Measurements from ENCODE around the gene ESAM. TPM values are rescaled to one million over a fixed set of nuclear protein-coding genes. Genes with fewer than 3 reads are reported as not detected.

Gene ESAM
- total and polyA plus RNA-seq, 2 of the 8 experiments (the other 6 are each of a cell fraction or from before 2014, with no cell fraction given): 0.09 TPM; not detected in 1

GRCh38 chr11:124753624-124754023, 8.5 kb downstream of the ESAM start:
- H3K4me1 ChIP-seq (replicated peaks in 1 of 4; ENCODE audit: control insufficient read depth in 3 of 4, insufficient read depth in 4 of 4, low read length in 3 of 4): peaks cover 6 to 33% (median 11%) of the 10 kb centered on the region in 4 experiments
- 75% methylated on average over 6 of the region's 7 CpGs; no CpG with 5 or more reads in 1 of the 2 experiments for WGBS, 2 experiments (ENCODE audit: extremely low coverage in 1 of 2, insufficient coverage in 1 of 2, insufficient read length in 1 of 2, insufficient replicate concordance in 2 of 2, low coverage in 1 of 2, low lambda C conversion rate in 2 of 2, missing lambda C conversion rate in 1 of 2)
- H3K4ac ChIP-seq (replicated peaks; ENCODE audit: insufficient read length, low read depth, low read length): no peak overlapping the region
- no peak overlapping the region for H3K18ac ChIP-seq (ENCODE audit: extremely low read depth, low read length)
- CTCF ChIA-PET (ENCODE audit: partially characterized antibody): interaction anchor here (0.8 to 28.0 kb wide), 13 partner anchors 14 to 114 kb away, joined by 3 to 382 read pairs (median 4); partner anchors contain the start of genes NRGN and ROBO3
- no peak overlapping the region for H2AFZ ChIP-seq (ENCODE audit: low read length)
- peaks cover 7 to 18% of the 10 kb centered on the region in 2 experiments for H4K20me1 ChIP-seq (replicated peaks in 1 of 2; ENCODE audit: control insufficient read depth in 1 of 2, insufficient read depth in 2 of 2, low read length in 2 of 2)
- POLR2A ChIA-PET (ENCODE audit: partially characterized antibody): interaction anchor here (1.0 to 2.5 kb wide), 3 partner anchors 9 to 13 kb away, joined by 3 to 11 read pairs (median 4); partner anchors contain the start of gene ESAM
- no peak overlapping the region for H3K14ac ChIP-seq (ENCODE audit: insufficient read length)
- no peak overlapping the region for H4K5ac ChIP-seq (ENCODE audit: insufficient read length, low read depth, low read length)
- H2BK12ac ChIP-seq (ENCODE audit: low read depth, low read length): 0 out of 2 replicates have a peak overlapping the region, but pooled peaks have one; percentile 3
- DNase-seq (ENCODE audit: low read depth in 1 of 2, low spot score in 2 of 2): no peak
- H3K4me2 ChIP-seq (ENCODE audit: insufficient read depth in 1 of 2, low read depth in 2 of 2, low read length in 2 of 2): no peak overlapping the region
- H3K79me2 ChIP-seq (ENCODE audit: control insufficient read depth in 1 of 2, insufficient read depth in 2 of 2, low read length in 2 of 2): no peaks in the 10 kb centered on the region
- no peak overlapping the region for H4K8ac ChIP-seq (ENCODE audit: extremely low read depth, insufficient read depth, low read length)
- H3K79me1 ChIP-seq (ENCODE audit: low read depth, low read length): no peaks in the 10 kb centered on the region
- H3K4me3 ChIP-seq (ENCODE audit: extremely low read depth in 1 of 4, insufficient read depth in 2 of 4, low read depth in 3 of 4, low read length in 4 of 4): no peak overlapping the region
- H3K23me2 ChIP-seq (ENCODE audit: low read depth, low read length): peaks cover 4% of the 10 kb centered on the region; the same call in 1 of the 2 replicates
- no peaks in the 10 kb centered on the region for H3K36me3 ChIP-seq (ENCODE audit: control insufficient read depth in 2 of 4, insufficient read depth in 4 of 4, low read length in 3 of 4)
- H2BK5ac ChIP-seq (ENCODE audit: low read depth, low read length): no peak overlapping the region
- H4K91ac ChIP-seq (replicated peaks; ENCODE audit: insufficient read length, low read length): no peak overlapping the region
- no peak overlapping the region for H2BK120ac ChIP-seq (replicated peaks; ENCODE audit: low read depth, low read length)
- H2BK15ac ChIP-seq (ENCODE audit: low read length): no peak overlapping the region
- no peak overlapping the region for H3K56ac ChIP-seq (replicated peaks; ENCODE audit: insufficient read length, low read depth, low read length)
- H3K27ac ChIP-seq (ENCODE audit: low read depth, low read length): no peak overlapping the region
- FAIRE-seq: no peak
- no peak overlapping the region for H3K23ac ChIP-seq (ENCODE audit: insufficient read length)
- no peak overlapping the region for H3K9ac ChIP-seq (replicated peaks in 1 of 4; ENCODE audit: extremely low read depth in 1 of 4, low read depth in 3 of 4, low read length in 3 of 4)
- no peaks in the 10 kb centered on the region for H3K9me3 ChIP-seq (ENCODE audit: insufficient read depth in 2 of 2, low read depth in 1 of 2, low read length in 1 of 2)
- H2BK20ac ChIP-seq (ENCODE audit: low read length): no peak overlapping the region
- peak overlapping the region; percentile 46; the same call in 1 of the 2 replicates for H2AK5ac ChIP-seq (ENCODE audit: low read depth, low read length)
- peaks cover 89 to 100% (median 96%) of the 10 kb centered on the region in 4 experiments for H3K27me3 ChIP-seq (replicated peaks in 1 of 4; ENCODE audit: control insufficient read depth in 3 of 4, extremely low read depth in 1 of 4, insufficient read depth in 3 of 4, low read length in 3 of 4)
- no peak for TF ChIP-seq EZH2 (IDR thresholded peaks at IDR 0.05; ENCODE audit: low read depth, low read length, severe bottlenecking)
- no peak for TF ChIP-seq KDM5A (IDR thresholded peaks at IDR 0.05; ENCODE audit: low read length)
- no peak for TF ChIP-seq CTCF (IDR thresholded peaks at IDR 0.05; ENCODE audit: control extremely low read depth in 1 of 3, insufficient read depth in 1 of 3, low read depth in 1 of 3, low read length in 3 of 3)
- TF ChIP-seq SRF (IDR thresholded peaks at IDR 0.05; ENCODE audit: low read depth, low read length): no peak
- TF ChIP-seq, protein P1, sequence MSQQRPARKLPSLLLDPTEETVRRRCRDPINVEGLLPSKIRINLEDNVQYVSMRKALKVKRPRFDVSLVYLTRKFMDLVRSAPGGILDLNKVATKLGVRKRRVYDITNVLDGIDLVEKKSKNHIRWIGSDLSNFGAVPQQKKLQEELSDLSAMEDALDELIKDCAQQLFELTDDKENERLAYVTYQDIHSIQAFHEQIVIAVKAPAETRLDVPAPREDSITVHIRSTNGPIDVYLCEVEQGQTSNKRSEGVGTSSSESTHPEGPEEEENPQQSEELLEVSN (IDR thresholded peaks at IDR 0.05): no peak
- no peak for TF ChIP-seq BACH1 (IDR thresholded peaks at IDR 0.05; ENCODE audit: low read length)
- no peak for TF ChIP-seq HDAC2 (IDR thresholded peaks at IDR 0.05; ENCODE audit: borderline replicate concordance in 1 of 2, low read depth in 2 of 2, low read length in 2 of 2)
- no peak for TF ChIP-seq SIN3A (conservative IDR thresholded peaks at IDR 0.05 in 1 of 2, IDR thresholded peaks at IDR 0.05 in 1 of 2; ENCODE audit: low read depth in 1 of 2, low read length in 2 of 2)
- TF ChIP-seq SP2 (IDR thresholded peaks at IDR 0.05; ENCODE audit: low read length): no peak
- TF ChIP-seq SP1 (IDR thresholded peaks at IDR 0.05; ENCODE audit: low read depth, low read length): no peak
